NT2/D1 (cell line): Measurements from ENCODE around the gene CAMK4.

ENCODE experiments used
- DNase-seq: peaks from one replicate; pipeline ENCODE4 v3.0.0-alpha.2; 2011; ENCODE audit warnings: low read depth, low spot score
- H3K27me3 ChIP-seq: 2 replicates; pipeline ENCODE4 v1.6.0; 2011; ENCODE audit warnings: mild to moderate bottlenecking; ENCODE audit not compliant: insufficient read length, insufficient read depth
- H3K36me3 ChIP-seq: 2 replicates; pipeline ENCODE4 v1.6.1; 2011; ENCODE audit warnings: mild to moderate bottlenecking, low read length, mixed read lengths; ENCODE audit not compliant: insufficient read depth, insufficient read length
- H3K4me1 ChIP-seq: 2 replicates; pipeline ENCODE4 v1.5.1; 2011; ENCODE audit not compliant: insufficient read depth, insufficient read length
- H3K4me3 ChIP-seq: 2 replicates; pipeline ENCODE4 v1.5.1; 2011; ENCODE audit warnings: low read depth; ENCODE audit not compliant: insufficient read length
- H3K9ac ChIP-seq: 2 replicates; pipeline ENCODE4 v1.6.0; 2011; ENCODE audit warnings: low read depth; ENCODE audit not compliant: insufficient read length
- H3K9me3 ChIP-seq: 2 replicates; pipeline ENCODE4 v1.5.1; 2011; ENCODE audit warnings: mild to moderate bottlenecking, low read length; ENCODE audit not compliant: insufficient read depth
- SUZ12 ChIP-seq: IDR thresholded peaks from 2 replicates; pipeline ENCODE4 v1.6.1; 2011; ENCODE audit not compliant: insufficient read length, insufficient read depth; ENCODE audit errors: extremely low read depth
- YY1 ChIP-seq: IDR thresholded peaks from 2 replicates; pipeline ENCODE4 v1.6.1; 2011; ENCODE audit not compliant: insufficient read length, insufficient read depth
- ZNF274 ChIP-seq: IDR thresholded peaks from 2 replicates; pipeline ENCODE4 v1.6.1; 2011; ENCODE audit warnings: mild to moderate bottlenecking, low read depth, low read length

CAMK4 gene

DNA sequence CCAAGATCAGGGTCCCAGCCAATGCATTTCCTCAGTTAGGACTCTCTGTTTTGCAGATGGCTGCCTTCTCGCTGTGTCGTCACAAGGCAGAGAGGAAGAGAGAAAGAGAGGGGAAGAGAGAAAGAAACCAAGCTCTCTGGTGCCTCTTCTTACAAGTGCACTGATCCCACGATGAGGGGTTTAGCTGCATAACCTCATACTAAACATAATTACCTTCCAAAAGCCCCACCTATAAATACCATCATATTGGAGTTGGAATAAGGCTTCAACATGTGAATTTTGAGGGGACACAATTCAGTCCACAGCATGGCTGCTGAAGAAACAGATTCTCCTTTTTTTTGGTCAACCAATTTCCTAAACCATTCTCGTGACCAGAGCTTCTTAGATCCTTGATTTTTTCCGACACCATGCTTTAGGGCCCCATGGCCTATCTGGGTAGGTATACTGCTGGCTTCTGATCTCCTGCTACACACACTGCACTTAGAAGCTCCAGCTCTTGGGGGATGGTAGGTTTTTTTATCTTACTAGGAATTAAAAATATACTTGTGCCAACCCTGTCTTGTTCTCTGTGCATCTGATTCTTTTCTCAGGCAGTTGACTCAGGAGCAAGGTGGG, 5.1 kb downstream of the CAMK4 start:
- Histone ChIP-seq H3K4me3 (no peak overlapping the region), H3K9ac (no peak overlapping the region), H3K4me1 (peaks cover 2% of the 10 kb centered on the region), H3K9me3 (no peaks in the 10 kb centered on the region), H3K27me3 (peaks cover 11% of the 10 kb centered on the region), H3K36me3 (no peaks in the 10 kb centered on the region)
- DNase-seq: no peak
- TF ChIP-seq ZNF274: no peak
- TF ChIP-seq SUZ12: no peak
- no peak for TF ChIP-seq YY1

- Histone ChIP-seq H3K36me3 (no peaks in the 10 kb centered on the region), H3K4me3 (no peak overlapping the region), H3K27me3 (peaks cover 4% of the 10 kb centered on the region), H3K4me1 (no peaks in the 10 kb centered on the region), H3K9me3 (no peaks in the 10 kb centered on the region), H3K9ac (no peak overlapping the region)
- no peak for TF ChIP-seq SUZ12
- no peak for TF ChIP-seq ZNF274
- no peak for TF ChIP-seq YY1
- no peak for DNase-seq
Measured at GRCh38 chr5:111229871-111230810, 6.0 kb downstream of the CAMK4 start.

- Histone ChIP-seq H3K36me3 (no peaks in the 10 kb centered on the region), H3K9ac (no peak overlapping the region), H3K4me3 (no peak overlapping the region), H3K9me3 (no peaks in the 10 kb centered on the region), H3K4me1 (no peaks in the 10 kb centered on the region), H3K27me3 (no peaks in the 10 kb centered on the region)
- TF ChIP-seq SUZ12 (no peak), YY1 (no peak), ZNF274 (no peak)
- no peak for DNase-seq
Measured at GRCh38 chr5:111231119-111231518, 6.9 kb downstream of the CAMK4 start.

DNA sequence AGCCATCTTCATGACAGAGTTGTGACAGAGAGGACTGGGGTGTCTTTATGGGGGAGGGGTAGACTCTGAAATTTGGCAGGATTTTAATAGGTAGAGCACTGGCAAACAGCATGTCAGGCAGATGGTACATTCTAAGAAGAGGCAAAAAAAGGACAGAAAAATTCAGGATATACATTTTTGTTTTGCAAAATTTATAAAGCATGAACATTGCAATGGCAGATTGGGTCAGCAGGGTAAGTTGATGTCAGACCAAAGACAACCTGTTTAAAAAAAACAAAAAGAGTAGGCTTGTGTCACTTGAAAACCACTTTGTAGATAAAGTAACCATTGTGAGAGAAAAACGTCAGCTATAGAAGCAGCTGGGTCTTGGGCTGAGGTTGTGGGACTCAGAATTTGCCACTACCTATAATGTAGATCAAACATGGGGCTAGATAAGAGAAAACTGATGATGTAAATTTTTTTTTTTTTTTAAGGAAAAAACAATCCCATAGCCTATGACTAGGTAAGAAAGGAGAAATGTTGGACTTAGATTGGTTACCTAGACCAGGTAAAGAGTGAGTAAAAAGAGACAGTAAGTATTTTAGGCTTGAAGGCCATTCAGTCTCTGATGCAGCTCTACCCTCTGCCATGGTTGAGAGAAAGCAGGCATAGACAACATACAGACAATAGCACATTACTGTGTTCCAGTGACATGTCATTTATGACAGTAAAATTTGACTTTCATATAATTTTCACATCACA, 8.3 kb downstream of the CAMK4 start:
- Histone ChIP-seq H3K9ac (no peak overlapping the region), H3K27me3 (no peaks in the 10 kb centered on the region), H3K9me3 (no peaks in the 10 kb centered on the region), H3K4me1 (no peaks in the 10 kb centered on the region), H3K36me3 (no peaks in the 10 kb centered on the region), H3K4me3 (no peak overlapping the region)
- TF ChIP-seq ZNF274 (no peak), YY1 (no peak), SUZ12 (no peak)
- DNase-seq: no peak

GRCh38 chr5:111233052-111233374, 8.8 kb downstream of the CAMK4 start:
- H3K27me3 ChIP-seq: no peaks in the 10 kb centered on the region
- no peak overlapping the region for H3K4me3 ChIP-seq
- no peaks in the 10 kb centered on the region for H3K4me1 ChIP-seq
- no peak overlapping the region for H3K9ac ChIP-seq
- DNase-seq: no peak
- TF ChIP-seq YY1: no peak
- no peaks in the 10 kb centered on the region for H3K9me3 ChIP-seq
- H3K36me3 ChIP-seq: no peaks in the 10 kb centered on the region

DNA sequence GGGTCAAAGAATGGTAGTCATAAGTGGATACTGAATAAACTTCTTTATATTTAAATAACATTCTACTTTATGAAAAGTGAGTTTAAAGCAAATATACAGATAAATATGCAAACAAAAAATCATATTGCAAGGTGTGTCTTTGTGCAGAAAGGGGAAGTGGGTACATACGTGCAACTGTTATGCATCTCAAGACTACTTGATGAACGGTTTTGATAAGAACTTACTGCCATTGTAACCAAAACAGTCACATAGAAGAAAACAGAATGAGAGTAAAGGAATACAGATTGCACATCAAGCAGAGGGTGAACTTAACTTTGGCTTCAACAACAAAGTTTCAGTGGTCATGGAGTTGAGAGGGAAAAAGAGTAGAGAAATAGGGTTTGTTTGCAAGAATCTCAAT, 9.9 kb downstream of the CAMK4 start:
- Histone ChIP-seq H3K9me3 (no peaks in the 10 kb centered on the region), H3K36me3 (no peaks in the 10 kb centered on the region), H3K4me3 (no peak overlapping the region), H3K4me1 (no peaks in the 10 kb centered on the region), H3K27me3 (no peaks in the 10 kb centered on the region), H3K9ac (no peak overlapping the region)
- no peak for DNase-seq
- no peak for TF ChIP-seq YY1
- TF ChIP-seq SUZ12: no peak
- TF ChIP-seq ZNF274: no peak

DNA sequence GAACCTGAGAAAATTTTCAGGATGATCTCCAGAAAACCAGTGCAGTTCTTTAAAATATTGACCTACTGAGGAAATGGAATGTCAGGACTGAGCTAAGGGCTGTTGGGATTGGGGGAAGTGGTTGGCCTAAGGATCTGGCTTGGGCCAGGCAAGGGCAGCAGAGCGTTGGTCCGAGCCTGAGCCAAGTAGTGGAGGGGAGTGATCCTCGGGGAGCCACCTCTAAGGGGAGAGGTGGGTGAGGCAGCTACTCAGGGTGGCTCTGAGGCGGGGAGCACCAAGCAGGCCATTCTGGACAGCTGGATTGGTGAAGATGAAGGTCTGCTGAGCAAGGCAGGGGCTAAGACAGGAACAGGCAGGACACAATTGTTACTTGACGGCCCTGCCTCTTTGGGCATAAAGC, 11.5 kb downstream of the CAMK4 start:
- H3K9me3 ChIP-seq: no peaks in the 10 kb centered on the region
- no peak overlapping the region for H3K4me3 ChIP-seq

More for the DNA sequence above, 11.5 kb downstream of the CAMK4 start:
- DNase-seq: no peak
- no peaks in the 10 kb centered on the region for H3K4me1 ChIP-seq
- TF ChIP-seq YY1 (no peak), ZNF274 (no peak), SUZ12 (no peak)
- H3K27me3 ChIP-seq: no peaks in the 10 kb centered on the region
- no peaks in the 10 kb centered on the region for H3K36me3 ChIP-seq
- H3K9ac ChIP-seq: no peak overlapping the region
